GM23248 (cell line): ENCODE results near the gene NSD1. TPM values are rescaled to one million over a fixed set of nuclear protein-coding genes. Genes with fewer than 3 reads are reported as not detected.

Experiments
- DNase-seq: peaks from one replicate; pipeline ENCODE4 v3.0.0-alpha.2; 2015
- H2AFZ ChIP-seq: fragments of 200-600 bp; sonication (generic); 2 replicates; pipeline ENCODE4 v1.6.1; 2016; ENCODE audit warnings: antibody characterized with exemption
- H3F3A ChIP-seq: fragments of 200-600 bp; sonication (generic); 2 replicates; pipeline ENCODE4 v1.6.1; 2016; ENCODE audit warnings: mild to moderate bottlenecking, antibody characterized with exemption, mixed run types; ENCODE audit not compliant: insufficient read depth
- H3K27ac ChIP-seq: fragments of 200-600 bp; sonication (generic); 2 replicates; pipeline ENCODE4 v1.5.1; 2016; ENCODE audit warnings: mild to moderate bottlenecking
- H3K27me3 ChIP-seq: fragments of 200-600 bp; sonication (generic); replicated peaks from 2 replicates; pipeline ENCODE4 v1.6.1; 2016; ENCODE audit warnings: mild to moderate bottlenecking; ENCODE audit not compliant: insufficient read depth
- H3K36me3 ChIP-seq: fragments of 200-600 bp; sonication (generic); 2 replicates; pipeline ENCODE4 v1.6.1; 2016; ENCODE audit warnings: low read depth, mild to moderate bottlenecking
- H3K4me1 ChIP-seq: fragments of 200-600 bp; sonication (generic); 2 replicates; pipeline ENCODE4 v1.6.1; 2016; ENCODE audit warnings: mild to moderate bottlenecking; ENCODE audit not compliant: insufficient read depth
- H3K4me2 ChIP-seq: fragments of 200-600 bp; sonication (generic); one replicate; pipeline ENCODE4 v1.6.1; 2016; ENCODE audit warnings: mild to moderate bottlenecking; ENCODE audit not compliant: unreplicated experiment
- H3K4me3 ChIP-seq: fragments of 200-600 bp; sonication (generic); 2 replicates; pipeline ENCODE4 v1.5.1; 2016; ENCODE audit warnings: mild to moderate bottlenecking
- H3K79me2 ChIP-seq: fragments of 200-600 bp; sonication (generic); 2 replicates; pipeline ENCODE4 v1.6.1; 2016; ENCODE audit warnings: mild to moderate bottlenecking; ENCODE audit not compliant: insufficient read depth
- H3K9ac ChIP-seq: fragments of 200-600 bp; sonication (generic); 2 replicates; pipeline ENCODE4 v1.6.1; 2016; ENCODE audit warnings: mild to moderate bottlenecking
- H3K9me2 ChIP-seq: fragments of 200-600 bp; sonication (generic); 2 replicates; pipeline ENCODE4 v1.6.1; 2016; ENCODE audit warnings: mixed run types, mild to moderate bottlenecking, moderate library complexity; ENCODE audit not compliant: insufficient read depth
- H3K9me3 ChIP-seq: fragments of 200-600 bp; sonication (generic); one replicate; pipeline ENCODE4 v1.6.1; 2017; ENCODE audit warnings: low read depth
- H4K20me1 ChIP-seq: fragments of 200-600 bp; sonication (generic); 2 replicates; pipeline ENCODE4 v1.6.0; 2016; ENCODE audit not compliant: insufficient read depth
- EZH2 ChIP-seq: fragments of 200-600 bp; sonication (generic); IDR thresholded peaks from 2 replicates; pipeline ENCODE4 v1.6.1; 2018; ENCODE audit warnings: antibody characterized with exemption, mild to moderate bottlenecking; ENCODE audit not compliant: insufficient read depth, poor library complexity, severe bottlenecking
- EZH2phosphoT487 ChIP-seq: fragments of 200-600 bp; sonication (generic); IDR thresholded peaks from 2 replicates; pipeline ENCODE4 v1.6.1; 2018; ENCODE audit warnings: antibody characterized with exemption, moderate library complexity, mild to moderate bottlenecking, low read depth; ENCODE audit not compliant: insufficient read depth
- WGBS, 2 experiments: methylation state at CpG; one replicate each; pipeline ENCODE4 v1.1.6; 2015 to 2017; ENCODE audit warnings: low lambda C conversion rate in 2 of 2, low coverage in 1 of 2; ENCODE audit errors: missing lambda C conversion rate in 2 of 2; 5-methylcytosine and 5-hydroxymethylcytosine counted together
- in situ Hi-C: fragments of 300-500 bp; cut with MboI; formaldehyde crosslinking; loops from 2 replicates; pipeline ENCODE4 v1.15.0; 2020
- polyA plus RNA-seq: library from polyadenylated mRNA; unstranded; fragments of >200 nt; fragmentation: Nextera tagmentation; extraction: Ambion mirVana; gene quantifications from 2 replicates; pipeline ENCODE4 v1.2.1, GENCODE V29; 2016
- total RNA-seq: library from RNA; depleted of rRNA; stranded (reverse); fragments of >200 nt; shearing (Covaris generic); gene quantifications from 2 replicates; pipeline ENCODE4 v1.2.3, GENCODE V29; 2014

The NSD1 gene
- total and polyA plus RNA-seq, 2 experiments from 2014 or later, result 25.9 to 31.9 TPM

DNA sequence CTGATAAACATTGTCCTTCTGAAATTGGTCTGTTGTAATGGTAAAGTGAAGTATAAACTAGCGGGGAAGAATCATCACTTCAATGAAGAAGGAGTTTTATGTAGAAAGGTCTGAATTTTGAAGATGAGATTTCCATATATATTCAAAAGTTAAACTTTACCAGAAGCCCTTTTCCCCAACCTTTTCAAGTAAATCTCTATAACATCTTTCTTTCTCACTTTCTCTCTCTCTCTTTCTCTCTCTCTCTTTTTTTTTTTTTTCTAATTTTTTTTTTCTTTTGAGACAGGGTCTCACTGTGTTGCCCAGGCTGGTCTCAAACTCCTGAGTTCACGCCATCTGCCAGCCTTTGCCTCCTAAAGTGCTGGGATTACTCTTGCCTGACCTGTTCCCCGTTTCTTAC, 78.7 kb downstream of the NSD1 start:
- H4K20me1 ChIP-seq, result 0 out of 2 replicates have a peak, but pooled peaks cover 2% of the 10 kb centered on the region
- no peak overlapping the region for H3K9ac ChIP-seq
- peaks cover 64% of the 10 kb centered on the region for H3K79me2 ChIP-seq
- H3K4me1 ChIP-seq, result no peaks in the 10 kb centered on the region
- WGBS, 2 experiments, result 65 to 67% methylated on average over 3 of the region's 3 CpGs
- H3K9me2 ChIP-seq, result no peaks in the 10 kb centered on the region
- no peak overlapping the region for H3K4me2 ChIP-seq
- no peaks in the 10 kb centered on the region for H3F3A ChIP-seq
- H3K36me3 ChIP-seq, result peaks cover 41% of the 10 kb centered on the region
- H3K27ac ChIP-seq, result no peak overlapping the region
- no peak for TF ChIP-seq EZH2
- no peak for TF ChIP-seq EZH2phosphoT487
- no peak for DNase-seq
- H2AFZ ChIP-seq, result no peak overlapping the region
- H3K4me3 ChIP-seq, result no peak overlapping the region
- no peaks in the 10 kb centered on the region for H3K27me3 ChIP-seq
- in situ Hi-C loops, result no loop called here
- H3K9me3 ChIP-seq, result no peaks in the 10 kb centered on the region

DNA sequence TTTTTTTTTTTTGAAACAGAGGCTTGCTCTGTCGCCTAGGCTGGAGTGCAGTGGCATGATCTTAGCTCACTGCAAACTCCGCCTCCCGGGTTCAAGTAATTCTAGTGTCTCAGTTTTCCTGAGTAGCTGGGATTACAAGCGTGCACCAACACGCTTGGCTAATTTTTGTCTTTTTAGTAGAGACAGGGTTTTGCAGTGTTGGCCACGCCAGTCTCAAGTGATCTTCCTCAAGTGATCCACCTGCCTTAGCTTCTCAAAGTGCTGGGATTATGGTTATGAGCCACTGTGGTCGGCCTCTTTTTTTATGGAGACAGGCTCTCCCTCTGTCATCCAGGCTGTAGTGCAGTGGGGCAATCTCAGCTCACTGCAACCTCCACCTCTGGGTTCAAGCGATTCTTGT, 87.0 kb downstream of the NSD1 start:
- no peak overlapping the region for H2AFZ ChIP-seq
- H3K27ac ChIP-seq, result no peak overlapping the region
- peaks cover 100% of the 10 kb centered on the region for H3K79me2 ChIP-seq
- DNase-seq, result no peak
- no peak overlapping the region for H3K9ac ChIP-seq
- H3K4me3 ChIP-seq, result no peak overlapping the region
- H3K27me3 ChIP-seq, result no peaks in the 10 kb centered on the region
- 83 to 86% methylated on average over 8 of the region's 8 CpGs for WGBS, 2 experiments
- no peaks in the 10 kb centered on the region for H3K9me2 ChIP-seq
- no peaks in the 10 kb centered on the region for H3K4me1 ChIP-seq
- in situ Hi-C loops, result no loop called here
- H3F3A ChIP-seq, result no peaks in the 10 kb centered on the region
- H3K4me2 ChIP-seq, result no peak overlapping the region
- H3K36me3 ChIP-seq, result no peaks in the 10 kb centered on the region; the same call in none of the 2 replicates
- TF ChIP-seq EZH2, result no peak
- H4K20me1 ChIP-seq, result 0 out of 2 replicates have a peak, but pooled peaks cover 7% of the 10 kb centered on the region
- H3K9me3 ChIP-seq, result no peaks in the 10 kb centered on the region

DNA sequence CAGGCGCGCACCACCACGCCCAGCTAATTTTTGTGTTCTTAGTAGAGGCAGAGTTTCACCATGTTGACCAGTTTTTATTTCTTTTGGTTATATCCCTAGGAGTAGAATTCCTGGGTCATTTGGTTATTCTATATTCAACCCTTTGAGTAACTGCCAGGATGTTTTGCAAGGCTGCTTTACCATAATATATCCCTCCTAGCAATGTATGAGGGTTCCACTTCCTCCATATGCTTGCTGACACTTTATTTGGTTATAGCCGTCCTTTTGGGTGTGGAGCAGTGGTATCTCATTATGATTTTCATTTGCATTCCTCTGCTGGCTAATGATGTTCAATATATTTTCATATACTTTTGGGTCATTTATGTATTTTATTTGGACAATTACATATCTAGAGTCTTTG, 88.7 kb downstream of the NSD1 start:
- Histone ChIP-seq H3K4me1 (no peaks in the 10 kb centered on the region), H3K9ac (no peak overlapping the region), H3K9me2 (no peaks in the 10 kb centered on the region), H3K4me2 (no peak overlapping the region), H3K79me2 (peaks cover 100% of the 10 kb centered on the region), H3K9me3 (no peaks in the 10 kb centered on the region), H3K4me3 (no peak overlapping the region), H4K20me1 (0 out of 2 replicates have a peak, but pooled peaks cover 7% of the 10 kb centered on the region), H3K36me3 (no peaks in the 10 kb centered on the region; the same call in none of the 2 replicates), H3F3A (no peaks in the 10 kb centered on the region), H2AFZ (no peak overlapping the region), H3K27me3 (no peaks in the 10 kb centered on the region), H3K27ac (no peak overlapping the region)
- in situ Hi-C loops, result no loop called here
- DNase-seq, result no peak
- WGBS, 2 experiments, result 100% methylated on average over 4 of the region's 4 CpGs
- TF ChIP-seq EZH2, result no peak
- TF ChIP-seq EZH2phosphoT487, result no peak

- TF ChIP-seq EZH2 (no peak), EZH2phosphoT487 (no peak)
- Histone ChIP-seq H3K9ac (no peak overlapping the region), H3K4me2 (no peak overlapping the region), H3K9me2 (no peaks in the 10 kb centered on the region), H3K27me3 (no peaks in the 10 kb centered on the region), H3F3A (no peaks in the 10 kb centered on the region), H3K27ac (no peak overlapping the region), H3K4me3 (no peak overlapping the region), H4K20me1 (peaks cover 7% of the 10 kb centered on the region; the same call in 1 of the 2 replicates), H2AFZ (no peak overlapping the region), H3K36me3 (no peaks in the 10 kb centered on the region; the same call in none of the 2 replicates), H3K9me3 (no peaks in the 10 kb centered on the region), H3K4me1 (no peaks in the 10 kb centered on the region), H3K79me2 (peaks cover 100% of the 10 kb centered on the region)
- in situ Hi-C loops, result no loop called here
- 82 to 87% methylated on average over 4 of the region's 4 CpGs for WGBS, 2 experiments
- no peak for DNase-seq
Observed at GRCh38 chr5:177225798-177226197, 92.2 kb downstream of the NSD1 start.

DNA sequence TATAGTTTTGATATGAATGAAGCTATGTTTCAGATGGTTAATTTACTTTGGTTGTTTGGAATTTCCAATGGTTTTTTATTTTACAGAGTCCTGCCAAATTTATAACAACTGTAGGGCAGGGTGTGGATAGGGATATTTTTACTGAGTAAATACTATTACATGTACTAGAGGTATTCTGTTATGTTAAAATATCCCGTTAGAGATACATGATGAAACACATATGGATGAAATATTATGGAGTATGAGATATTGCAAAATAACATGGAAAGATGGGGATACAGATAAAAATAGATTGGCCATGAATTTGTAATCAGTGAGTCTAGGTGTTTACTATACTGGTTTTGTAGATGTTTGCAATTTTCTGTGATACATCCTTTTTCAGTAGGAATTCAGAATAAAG, 93.3 kb downstream of the NSD1 start:
- H3K36me3 ChIP-seq, result peaks cover 4% of the 10 kb centered on the region
- H3K4me3 ChIP-seq, result no peak overlapping the region
- DNase-seq, result no peak
- peaks cover under 1% of the 10 kb centered on the region; the same call in 1 of the 2 replicates for H3F3A ChIP-seq
- no peaks in the 10 kb centered on the region for H3K4me1 ChIP-seq
- H3K9me3 ChIP-seq, result no peaks in the 10 kb centered on the region
- H3K27ac ChIP-seq, result no peak overlapping the region
- H2AFZ ChIP-seq, result no peak overlapping the region
- H4K20me1 ChIP-seq, result no peaks in the 10 kb centered on the region; the same call in 1 of the 2 replicates
- no peaks in the 10 kb centered on the region for H3K27me3 ChIP-seq
- no peak overlapping the region for H3K9ac ChIP-seq
- in situ Hi-C loops, result no loop called here
- H3K9me2 ChIP-seq, result no peaks in the 10 kb centered on the region
- TF ChIP-seq EZH2 (no peak), EZH2phosphoT487 (no peak)
- H3K4me2 ChIP-seq, result no peak overlapping the region
- H3K79me2 ChIP-seq, result peaks cover 99% of the 10 kb centered on the region
- WGBS, 2 experiments, result 16% methylated on average over 1 of the region's 1 CpG
